Progenitor cell of endocrine pancreas (in vitro differentiated cells): ENCODE measurements around the gene GLYR1. TPM values are rescaled to one million over a fixed set of nuclear protein-coding genes. Genes with fewer than 3 reads are reported as not detected.

Experiments used
- DNase-seq: peaks from one replicate; pipeline ENCODE4 v3.0.0; 2021; ENCODE audit warnings: low spot score; ENCODE audit not compliant: unreplicated experiment
- H3K27ac Mint-ChIP-seq: 2 replicates; pipeline ENCODE4 v1.8.0; 2021; ENCODE audit warnings: mild to moderate bottlenecking, moderate library complexity, mixed read lengths
- H3K27me3 Mint-ChIP-seq: 2 replicates; pipeline ENCODE4 v1.8.0; 2021; ENCODE audit warnings: mixed read lengths
- H3K36me3 Mint-ChIP-seq: 2 replicates; pipeline ENCODE4 v1.8.0; 2022; ENCODE audit warnings: mixed read lengths; ENCODE audit not compliant: insufficient read depth
- H3K4me1 Mint-ChIP-seq: 2 replicates; pipeline ENCODE4 v1.8.0; 2021; ENCODE audit warnings: low read depth, mixed read lengths
- H3K4me3 Mint-ChIP-seq: 2 replicates; pipeline ENCODE4 v1.8.0; 2021; ENCODE audit warnings: low read depth, mild to moderate bottlenecking, moderate library complexity, mixed read lengths
- H3K9me3 Mint-ChIP-seq: 2 replicates; pipeline ENCODE4 v1.8.0; 2021; ENCODE audit warnings: low read depth, mixed read lengths
- CTCF ChIP-seq: fragments of 200-600 bp; sonication (generic); IDR thresholded peaks from one replicate; pipeline ENCODE4 v1.5.0; 2021; ENCODE audit warnings: antibody characterized with exemption, mild to moderate bottlenecking; ENCODE audit not compliant: unreplicated experiment
- total RNA-seq: library from RNA; stranded (reverse); gene quantifications from 2 replicates; pipeline ENCODE4 v1.2.1, GENCODE V29; 2021

Gene GLYR1
- total RNA-seq, 1 donor from 2014 or later, result 129 TPM

- peaks cover 28% of the 10 kb centered on the region for H3K36me3 Mint-ChIP-seq
- DNase-seq, result no peak
- H3K27ac Mint-ChIP-seq, result no peak overlapping the region
- peaks cover 3% of the 10 kb centered on the region for H3K9me3 Mint-ChIP-seq
- no peak for TF ChIP-seq CTCF
- no peaks in the 10 kb centered on the region for H3K4me1 Mint-ChIP-seq
- no peaks in the 10 kb centered on the region for H3K27me3 Mint-ChIP-seq
- no peak overlapping the region for H3K4me3 Mint-ChIP-seq
These were observed 92.2 kb downstream of the GLYR1 start for GRCh38 chr16:4754865-4755264.

GRCh38 chr16:4753227-4753626, 93.9 kb downstream of the GLYR1 start:
- Mint-ChIP-seq H3K4me3 (no peak overlapping the region), H3K27ac (no peak overlapping the region), H3K27me3 (no peaks in the 10 kb centered on the region), H3K4me1 (no peaks in the 10 kb centered on the region), H3K36me3 (peaks cover 21% of the 10 kb centered on the region), H3K9me3 (peaks cover 3% of the 10 kb centered on the region)
- no peak for TF ChIP-seq CTCF
- no peak for DNase-seq

Other genes with a start within 250 kb of the GLYR1 start
- gene UBALD1, start 232.4 kb downstream of the GLYR1 start, total RNA-seq, result 39.0 and 39.4 TPM in 2 replicates
- 104 and 105 TPM in 2 replicates for gene MGRN1, start 222.5 kb downstream of the GLYR1 start, total RNA-seq
- gene NUDT16L1, start 153.7 kb downstream of the GLYR1 start, total RNA-seq, result 39.4 and 41.8 TPM in 2 replicates
- gene ANKS3, start 113.0 kb downstream of the GLYR1 start, total RNA-seq, result 45.0 and 45.3 TPM in 2 replicates
- 1.1 TPM in 2 replicates for gene DNAAF8, start 112.8 kb downstream of the GLYR1 start, total RNA-seq
- gene ZNF500, start 80.1 kb downstream of the GLYR1 start, total RNA-seq, result 23.5 and 23.9 TPM in 2 replicates
- 0.78 TPM in 1 of 2 replicates, not detected in the other for gene SEPTIN12, start 58.9 kb downstream of the GLYR1 start, total RNA-seq
- gene SMIM22, start 51.9 kb downstream of the GLYR1 start, total RNA-seq, result not detected in 2 replicates
- 43.6 and 44.1 TPM in 2 replicates for gene ROGDI, start 44.7 kb downstream of the GLYR1 start, total RNA-seq
- gene UBN1, start 193 bp upstream of the GLYR1 start, total RNA-seq, result 41.9 and 42.1 TPM in 2 replicates
- gene PPL, start 89.9 kb upstream of the GLYR1 start, total RNA-seq, result 62.7 and 64.1 TPM in 2 replicates
- 1.8 and 2.1 TPM in 2 replicates for gene SEC14L5, start 111.0 kb upstream of the GLYR1 start, total RNA-seq
- 28.4 and 29.2 TPM in 2 replicates for gene NAGPA, start 186.6 kb upstream of the GLYR1 start, total RNA-seq
- gene C16orf89, start 218.7 kb upstream of the GLYR1 start, total RNA-seq, result not detected in 2 replicates
- 28.4 and 30.8 TPM in 2 replicates for gene ALG1, start 224.6 kb upstream of the GLYR1 start, total RNA-seq